ENCODE measurements around the gene RPP40.

DNA sequence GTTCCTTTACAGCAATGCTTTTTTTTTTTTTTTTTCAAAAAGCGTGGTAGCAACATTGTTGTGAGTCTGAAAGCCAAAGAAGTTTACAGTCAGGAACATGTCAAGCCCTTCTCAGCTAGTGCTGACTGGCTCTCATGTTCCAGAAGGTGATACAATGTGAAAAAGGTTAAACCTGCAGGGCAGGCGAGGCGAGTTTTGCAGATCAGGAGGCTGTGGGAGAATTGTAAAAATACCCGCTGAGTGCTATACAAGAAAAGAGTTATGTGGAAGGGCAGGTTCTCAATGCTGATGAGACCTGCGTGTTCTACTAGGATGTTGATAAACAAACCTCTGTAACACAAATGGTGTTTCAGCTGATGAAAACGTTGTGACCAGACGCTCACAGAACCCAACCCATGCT, 30.9 kb upstream of the RPP40 start:
- TF ChIP-seq, protein P1, sequence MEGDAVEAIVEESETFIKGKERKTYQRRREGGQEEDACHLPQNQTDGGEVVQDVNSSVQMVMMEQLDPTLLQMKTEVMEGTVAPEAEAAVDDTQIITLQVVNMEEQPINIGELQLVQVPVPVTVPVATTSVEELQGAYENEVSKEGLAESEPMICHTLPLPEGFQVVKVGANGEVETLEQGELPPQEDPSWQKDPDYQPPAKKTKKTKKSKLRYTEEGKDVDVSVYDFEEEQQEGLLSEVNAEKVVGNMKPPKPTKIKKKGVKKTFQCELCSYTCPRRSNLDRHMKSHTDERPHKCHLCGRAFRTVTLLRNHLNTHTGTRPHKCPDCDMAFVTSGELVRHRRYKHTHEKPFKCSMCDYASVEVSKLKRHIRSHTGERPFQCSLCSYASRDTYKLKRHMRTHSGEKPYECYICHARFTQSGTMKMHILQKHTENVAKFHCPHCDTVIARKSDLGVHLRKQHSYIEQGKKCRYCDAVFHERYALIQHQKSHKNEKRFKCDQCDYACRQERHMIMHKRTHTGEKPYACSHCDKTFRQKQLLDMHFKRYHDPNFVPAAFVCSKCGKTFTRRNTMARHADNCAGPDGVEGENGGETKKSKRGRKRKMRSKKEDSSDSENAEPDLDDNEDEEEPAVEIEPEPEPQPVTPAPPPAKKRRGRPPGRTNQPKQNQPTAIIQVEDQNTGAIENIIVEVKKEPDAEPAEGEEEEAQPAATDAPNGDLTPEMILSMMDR (IDR thresholded peaks at IDR 0.05 in 4 of 5, conservative IDR thresholded peaks at IDR 0.05 in 1 of 5), result no peak
- TF ChIP-seq POLR2A (IDR thresholded peaks at IDR 0.05), result no peak

All from gastrocnemius medialis (tissue), 4 donors.